Hindlimb muscle (tissue), 1 donor: ENCODE data around the gene MYL12A. TPM values are rescaled to one million over a fixed set of nuclear protein-coding genes. Genes with fewer than 3 reads are reported as not detected.

Experiments used
- DNase-seq: peaks from one replicate; pipeline ENCODE4 v3.0.0-alpha.2; 2013
- polyA plus RNA-seq: library from polyadenylated mRNA; unstranded; fragments of 120-200 nt; gene quantifications from one replicate; pipeline ENCODE4 v1.2.1, GENCODE V29; 2013; ENCODE audit not compliant: insufficient read length

The MYL12A gene
- polyA plus RNA-seq, 1 donor, result 491 TPM

- DNase-seq, result no peak
Measured at GRCh38 chr18:3283908-3284307, 36.3 kb downstream of the MYL12A start.

GRCh38 chr18:3284501-3284900 is 36.9 kb downstream of the MYL12A start:
- no peak for DNase-seq

GRCh38 chr18:3286159-3286558 is 38.6 kb downstream of the MYL12A start:
- no peak for DNase-seq

GRCh38 chr18:3293196-3293951 is 45.8 kb downstream of the MYL12A start:
- DNase-seq, result no peak

GRCh38 chr18:3294435-3295080 is 47.0 kb downstream of the MYL12A start:
- DNase-seq, result no peak

GRCh38 chr18:3297025-3297984 is 49.7 kb downstream of the MYL12A start:
- DNase-seq, result peak; percentile 37

- no peak for DNase-seq
Measured at GRCh38 chr18:3304832-3305231, 57.2 kb downstream of the MYL12A start.

GRCh38 chr18:3305354-3305762 is 57.8 kb downstream of the MYL12A start:
- DNase-seq, result no peak

Other genes starting within 250 kb of the MYL12A start
- gene LPIN2, start 234.7 kb upstream of the MYL12A start, polyA plus RNA-seq, result 11.7 TPM
- gene MYOM1, start 27.8 kb upstream of the MYL12A start, polyA plus RNA-seq, result 679 TPM
- gene MYL12B, start 14.3 kb downstream of the MYL12A start, polyA plus RNA-seq, result 205 TPM
- 35.6 TPM for gene TGIF1, start 202.4 kb downstream of the MYL12A start, polyA plus RNA-seq